HG02571 (cell line): ENCODE measurements around the gene TNRC18.
"Not testable (repeated sequence)": the region's sequence is repeated elsewhere in the genome, so short reads cannot be mapped to it uniquely, and the experiment has no call there.

ENCODE experiments used
- ATAC-seq: cut with Tn5 transposase; IDR thresholded peaks from one replicate; pipeline ENCODE4 v1.9.1; 2021; ENCODE audit warnings: mild to moderate bottlenecking, moderate library complexity; ENCODE audit not compliant: unreplicated experiment

Gene TNRC18

DNA sequence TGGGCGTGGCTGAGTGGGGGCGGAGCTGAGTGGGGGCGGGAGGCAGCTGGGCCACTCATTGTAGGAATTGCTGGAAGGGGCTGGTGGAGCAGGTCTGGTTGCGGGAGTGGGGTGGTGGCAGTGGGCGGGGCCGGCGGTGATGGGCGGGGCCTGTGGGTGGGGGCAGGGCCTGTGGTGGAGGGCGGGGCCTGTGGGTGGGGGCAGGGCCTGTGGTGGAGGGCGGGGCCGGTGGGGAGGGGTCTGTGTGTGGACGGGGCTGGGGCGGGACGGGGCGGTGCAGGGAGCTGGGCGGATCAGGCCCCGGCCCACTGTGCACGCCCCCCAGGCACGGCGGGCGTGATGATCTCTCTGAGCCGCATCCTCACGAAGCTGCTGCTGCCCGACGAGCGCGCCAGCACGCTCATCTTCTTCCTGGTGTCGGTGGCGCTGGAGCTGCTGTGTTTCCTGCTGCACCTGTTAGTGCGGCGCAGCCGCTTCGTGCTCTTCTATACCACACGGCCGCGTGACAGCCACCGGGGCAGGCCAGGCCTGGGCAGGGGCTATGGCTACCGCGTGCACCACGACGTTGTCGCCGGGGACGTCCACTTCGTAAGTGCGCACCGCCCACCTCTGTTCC lies 126.9 kb downstream of the TNRC18 start:
- ATAC-seq, result no peak

GRCh38 chr7:5296015-5296610 lies 127.5 kb downstream of the TNRC18 start:
- no peak for ATAC-seq

DNA sequence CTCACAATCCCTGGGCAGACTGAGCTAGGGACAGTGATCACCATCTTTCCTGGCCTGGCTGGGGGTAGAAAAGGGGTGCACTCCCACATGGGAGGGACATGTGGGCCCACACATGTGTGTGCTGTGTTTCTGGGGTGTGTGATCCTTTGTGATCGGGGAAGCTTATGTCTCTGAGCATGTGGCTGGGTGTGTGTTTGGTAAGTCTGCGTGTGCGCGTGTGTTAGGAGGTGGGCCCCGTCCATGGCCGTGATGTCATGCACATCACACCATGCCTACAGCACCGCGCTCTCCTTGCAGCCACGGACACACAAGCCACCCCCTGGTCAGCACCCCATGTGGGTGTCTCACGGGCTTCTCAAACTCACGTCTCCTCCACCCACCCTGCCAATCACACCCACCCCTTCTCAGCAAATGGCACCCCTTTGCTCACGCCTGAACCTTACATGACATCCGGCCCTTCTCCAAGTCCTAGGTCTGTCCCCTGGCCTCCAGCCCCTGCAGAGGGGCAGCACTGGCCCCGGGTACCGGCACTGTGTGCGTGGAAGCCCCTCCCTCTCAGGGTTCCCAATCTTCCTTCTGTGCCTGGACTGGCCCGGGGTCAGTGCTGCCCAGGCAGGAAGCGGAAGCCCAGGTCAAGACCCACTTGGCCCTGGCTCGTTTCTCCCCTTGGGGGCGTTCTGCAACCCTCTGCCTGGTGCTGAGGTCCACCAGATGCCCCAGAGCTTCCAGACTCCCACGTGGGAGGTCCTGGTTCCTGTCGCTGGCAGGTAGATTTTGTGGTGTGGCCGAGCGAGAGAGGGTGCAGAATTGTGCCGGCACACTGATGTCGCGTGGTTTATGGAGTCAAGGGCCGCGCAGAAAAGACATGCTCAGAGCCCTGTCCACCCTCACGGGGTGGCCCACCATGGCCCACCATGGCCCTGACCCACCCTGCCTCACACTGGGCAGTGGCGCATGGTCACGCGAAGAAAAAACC lies 128.3 kb downstream of the TNRC18 start:
- no peak for ATAC-seq

- ATAC-seq, result no peak
Measured at GRCh38 chr7:5294169-5294987, 129.3 kb downstream of the TNRC18 start.

DNA sequence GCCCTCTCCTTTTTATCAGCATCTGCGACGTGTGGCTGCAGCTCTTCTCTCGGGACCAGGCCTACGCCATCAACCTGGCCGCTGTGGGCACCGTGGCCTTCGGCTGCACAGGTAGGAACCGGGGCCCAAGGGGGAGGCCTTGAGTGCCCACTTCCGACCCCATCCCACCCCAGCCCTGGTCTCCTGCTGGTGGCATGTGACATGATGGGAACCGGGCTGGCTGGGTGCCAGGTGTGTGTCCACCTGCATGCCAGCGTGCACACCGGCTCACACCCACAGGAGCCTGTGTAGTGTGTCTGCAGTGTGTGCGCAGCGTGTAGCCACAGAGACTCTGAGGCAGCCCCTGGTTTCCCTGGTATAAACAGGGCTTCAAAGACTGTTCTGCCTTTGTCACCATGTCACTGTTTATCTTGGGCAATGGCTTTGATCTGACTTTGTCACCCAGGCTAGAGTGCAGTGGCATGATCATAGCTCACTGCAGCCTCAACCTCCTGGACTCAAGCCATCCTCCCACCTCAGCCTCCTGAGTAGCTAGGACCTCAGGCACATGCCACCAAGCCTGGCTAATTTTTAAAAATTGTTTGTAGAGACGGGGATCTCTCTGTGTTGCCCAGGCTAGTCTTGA lies 131.8 kb downstream of the TNRC18 start:
- ATAC-seq, result not testable (repeated sequence)

DNA sequence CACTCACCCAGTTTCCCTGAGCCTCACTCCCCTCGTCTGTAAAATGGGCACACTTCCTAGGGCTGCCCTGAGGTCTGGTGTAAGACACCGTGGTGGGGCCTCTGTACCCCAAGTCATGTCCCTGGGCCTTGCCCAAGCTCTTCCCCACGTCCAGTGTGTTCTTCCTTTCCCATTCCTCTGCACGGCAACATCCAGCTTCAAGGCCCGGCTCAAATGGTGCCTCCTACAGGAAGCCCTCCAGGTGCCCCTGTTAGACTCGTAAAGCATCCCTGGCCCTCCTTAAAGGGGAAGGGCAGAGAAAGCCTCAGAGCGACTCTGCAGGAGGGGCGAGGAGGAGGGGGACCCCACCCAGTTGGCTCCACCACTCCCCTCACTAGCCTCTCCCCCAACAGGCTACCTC lies 132.3 kb downstream of the TNRC18 start:
- no peak for ATAC-seq

DNA sequence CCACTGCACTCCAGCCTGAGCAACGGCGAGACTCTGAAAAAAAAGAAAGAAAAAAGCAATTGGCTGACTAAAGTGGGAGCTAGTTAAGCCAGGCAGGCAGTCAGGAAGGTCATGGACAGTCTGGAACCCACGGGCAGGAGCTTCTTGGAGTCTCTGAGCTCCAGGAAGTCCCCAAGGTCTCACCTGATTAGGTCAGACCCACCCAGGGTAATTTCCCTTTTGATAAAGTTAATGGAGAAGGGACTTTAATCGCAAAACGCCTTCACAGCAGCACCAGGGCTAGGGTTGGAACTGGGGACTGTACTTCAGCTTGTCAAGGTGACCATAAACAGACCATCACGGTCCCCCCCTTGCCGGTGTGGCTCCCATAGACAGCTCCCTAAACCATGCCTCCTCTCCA lies 134.3 kb downstream of the TNRC18 start:
- ATAC-seq, result no peak

DNA sequence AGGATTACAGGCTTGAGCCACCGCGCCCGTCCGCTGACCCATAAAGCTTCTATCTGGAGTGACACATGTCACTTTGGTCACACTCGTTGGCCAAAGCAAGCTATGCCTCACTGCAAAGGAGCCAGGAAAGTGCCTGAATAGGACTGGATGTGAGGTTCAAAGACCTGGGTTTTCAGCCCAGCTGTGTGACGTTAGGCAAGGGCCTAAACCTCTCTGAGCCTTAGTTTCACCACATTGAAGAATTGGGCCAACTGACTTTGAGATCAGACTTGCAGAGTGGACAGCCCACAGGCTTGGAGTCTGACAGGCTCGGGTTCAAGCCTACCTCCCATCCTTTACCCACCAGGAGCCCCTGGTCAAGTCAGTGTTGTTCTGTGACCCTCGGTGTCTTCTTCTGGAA lies 135.1 kb downstream of the TNRC18 start:
- ATAC-seq, result not testable (repeated sequence)

GRCh38 chr7:5287802-5288201 lies 135.8 kb downstream of the TNRC18 start:
- no peak for ATAC-seq

- not testable (repeated sequence) for ATAC-seq
Measured at GRCh38 chr7:5287373-5287772, 136.3 kb downstream of the TNRC18 start.

DNA sequence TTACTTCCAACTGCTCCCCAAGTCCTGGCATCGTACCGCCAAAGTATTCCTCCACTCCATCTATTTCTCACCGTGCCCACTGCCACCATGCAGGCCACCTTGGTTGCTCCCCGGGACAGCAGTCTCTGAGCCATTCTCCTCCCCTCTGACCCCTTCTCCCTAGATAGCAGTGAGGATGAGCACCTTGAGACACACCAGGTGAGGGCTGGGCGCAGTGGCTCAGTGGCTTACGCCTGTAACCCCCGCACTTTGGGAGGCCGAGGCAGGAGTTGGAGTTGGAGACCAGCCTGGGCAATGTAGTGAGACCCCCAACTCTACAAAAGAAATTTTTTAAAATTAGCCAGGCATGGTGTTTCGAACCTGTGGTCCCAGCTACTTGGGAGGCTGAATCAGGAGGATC lies 136.7 kb downstream of the TNRC18 start:
- ATAC-seq, result no peak

GRCh38 chr7:5284304-5285281 lies 139.0 kb downstream of the TNRC18 start:
- ATAC-seq, result no peak

DNA sequence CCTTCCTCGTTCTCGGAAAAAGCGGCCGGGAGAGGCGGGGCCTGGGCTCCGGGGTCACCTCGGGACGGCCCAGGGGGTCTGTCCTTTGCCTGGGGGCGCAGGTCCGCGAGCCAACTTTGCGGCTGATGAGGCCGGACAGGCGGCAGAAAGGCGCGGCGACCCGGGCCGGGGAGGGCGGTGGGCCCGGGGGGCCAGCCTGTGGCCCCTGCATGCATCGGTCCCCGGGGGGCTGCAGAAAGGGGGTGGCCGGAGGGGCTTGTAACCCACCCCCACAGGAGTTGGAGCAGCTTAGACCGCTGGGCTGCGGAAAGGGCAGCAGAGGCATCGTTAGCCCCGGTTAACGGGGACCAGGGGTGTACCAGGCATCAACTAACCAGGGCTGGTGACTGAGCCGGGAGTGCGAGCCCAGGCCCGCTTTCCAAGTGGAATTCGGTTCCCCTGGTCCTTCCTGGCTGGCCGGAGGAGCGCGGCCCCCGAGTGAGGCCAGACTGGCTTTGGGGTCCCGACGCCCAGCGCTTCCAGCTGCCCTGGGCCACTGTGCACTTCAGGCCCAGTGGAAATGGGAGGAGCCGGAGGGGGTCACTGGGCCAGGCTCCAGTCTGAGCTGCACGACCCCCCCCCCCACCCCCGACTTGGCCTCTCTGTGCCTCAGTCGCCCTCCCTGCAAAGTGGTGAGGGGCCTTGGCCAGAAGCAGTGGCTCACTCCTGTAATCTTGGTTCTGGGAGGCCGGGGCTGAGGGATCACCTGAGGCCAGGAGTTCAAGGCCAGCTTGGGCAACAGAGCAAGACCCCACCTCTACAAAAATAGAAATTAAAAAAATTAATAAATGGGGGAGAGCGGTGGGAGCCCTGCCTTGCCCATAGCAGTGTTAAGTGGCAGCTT lies 140.0 kb downstream of the TNRC18 start:
- ATAC-seq, result no peak

GRCh38 chr7:5282543-5283316 lies 140.9 kb downstream of the TNRC18 start, which contains the start of gene SLC29A4:
Gene SLC29A4 (plus strand): TSS chr7:5282943. CDS start chr7:5287817, 4,874 bp downstream.
- ATAC-seq, result no peak

- not testable (repeated sequence) for ATAC-seq
Measured at GRCh38 chr7:5281598-5282500, 141.8 kb downstream of the TNRC18 start.

DNA sequence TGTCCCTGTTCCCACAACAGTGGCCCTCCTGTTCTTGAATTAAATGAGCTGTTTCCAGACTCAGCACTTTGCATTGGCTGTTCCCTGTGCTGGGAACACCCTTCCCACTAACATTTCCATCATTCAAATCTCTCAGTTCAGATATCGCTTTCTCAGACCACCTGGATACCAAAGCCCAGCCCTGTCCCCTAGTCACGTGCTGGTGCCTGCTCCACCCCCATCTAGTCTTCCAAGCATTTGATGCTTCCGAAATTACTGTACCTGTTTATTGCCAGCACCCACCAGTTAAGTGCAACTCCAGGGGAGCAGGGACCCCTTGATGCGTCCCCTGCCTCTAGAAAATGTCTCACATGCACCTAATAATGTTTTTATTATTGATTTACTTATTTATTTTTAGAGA lies 143.9 kb downstream of the TNRC18 start:
- no peak for ATAC-seq
